Right lobe of liver (tissue), 6 donors: ENCODE measurements around the gene ATG9B. TPM values are rescaled to one million over a fixed set of nuclear protein-coding genes. Genes with fewer than 3 reads are reported as not detected.

Source experiments
- ATAC-seq, 4 donors: fragments of 200-7000 bp; cut with Tn5 transposase; one replicate each; pipeline ENCODE4 v1.9.1; 2020; ENCODE audit warnings: mild to moderate bottlenecking in 4 of 4, moderate library complexity in 4 of 4
- DNase-seq, 3 donors: peaks; one replicate each; pipeline ENCODE4 v3.0.0-alpha.2; 2020
- H3K27ac ChIP-seq, 3 donors: fragments of 200-600 bp; one replicate each; pipeline ENCODE4 v1.8.0; 2022
- H3K27me3 ChIP-seq, 2 donors: fragments of 200-600 bp; one replicate each; pipeline ENCODE4 v1.8.0; 2022
- H3K36me3 ChIP-seq, 4 donors: fragments of 200-600 bp; sonication (generic) in 1 of 4; one replicate each; pipeline versions ENCODE4 v1.5.1 to v1.8.0; 2017 to 2022; ENCODE audit warnings: control low read depth in 1 of 4
- H3K4me1 ChIP-seq, 4 donors: fragments of 200-600 bp; sonication (generic) in 1 of 4; one replicate each; pipeline versions ENCODE4 v1.5.1 to v1.8.0; 2017 to 2022; ENCODE audit warnings: control low read depth in 1 of 4
- H3K4me3 ChIP-seq, 3 donors: fragments of 200-600 bp; one replicate each; pipeline ENCODE4 v1.8.0; 2022
- H3K9me3 ChIP-seq, 4 donors: fragments of 200-600 bp; sonication (generic) in 1 of 4; one replicate each; pipeline versions ENCODE4 v1.5.1 to v1.8.0; 2017 to 2022; ENCODE audit warnings: control low read depth in 1 of 4
- CTCF ChIP-seq, 4 donors: fragments of 200-600 bp in 3 of 4; fragments of 450-650 bp in 1 of 4; IDR thresholded peaks; one replicate each; pipeline versions ENCODE4 v1.5.1 to v1.8.0; 2016 to 2022; ENCODE audit warnings: antibody characterized with exemption in 4 of 4, mild to moderate bottlenecking in 2 of 4
- POLR2A ChIP-seq: fragments of 450-650 bp; IDR thresholded peaks from one replicate; pipeline ENCODE4 v1.6.1; 2017; ENCODE audit warnings: antibody characterized with exemption, mild to moderate bottlenecking
- WGBS: methylation state at CpG from one replicate; pipeline ENCODE4 v1.1.6; 2018; ENCODE audit warnings: low coverage, low lambda C conversion rate; ENCODE audit not compliant: insufficient coverage; ENCODE audit errors: missing lambda C conversion rate; 5-methylcytosine and 5-hydroxymethylcytosine counted together
- intact Hi-C, 2 donors: fragments of 100-400 bp; cut with DNase I; formaldehyde crosslinking; loops; one replicate each; pipeline versions ENCODE4 v1.11.2 to v1.14.1; 2022
- total RNA-seq, 6 experiments: library from RNA; depleted of rRNA in 2 of 6; stranded (reverse); fragments of >200 nt in 2 of 6; fragmentation: NEBNext Ultra II Directional in 3 of 6; extraction: Animal tissue kit (Norgen Biotek cat#: 25700) in 3 of 6; gene quantifications; one replicate each; pipeline versions ENCODE4 v1.1.0 to v1.2.4, GENCODE V29; 2016 to 2023
- donor health status: DM: no; HTN: yes; CAD: no.
- donor health status: DM: no; HTN: no; CAD: no.
- donor health status: DM: no; HTN: no; CAD: no.
- donor health status: DM: no; HTN: yes; CAD: no.
- donor health status: DM: no; HTN: yes; CAD: no.

ATG9B gene
- total RNA-seq, 6 experiments from 2014 or later = 0.40 TPM; not detected in 5

GRCh38 chr7:151038951-151039849, 14.9 kb upstream of the ATG9B start:
- intact Hi-C loops = no loop called here
- Histone ChIP-seq H3K4me1 (peaks cover 0 to 5% (median 0%) of the 10 kb centered on the region in 4 donors), H3K4me3 (no peak overlapping the region), H3K9me3 (no peaks in the 10 kb centered on the region), H3K36me3 (peaks cover 0 to 7% (median 3%) of the 10 kb centered on the region in 4 donors), H3K27ac (no peak overlapping the region), H3K27me3 (no peaks in the 10 kb centered on the region)
- TF ChIP-seq CTCF (IDR thresholded peaks at IDR 0.05) (no peak), POLR2A (no peak)
- ATAC-seq (peak; percentile 67 to 89 (median 78)), DNase-seq (peak in 2 of 3 donors; percentile 69 to 87)
- WGBS = 31% methylated on average over 8 of the region's 12 CpGs

- no peaks in the 10 kb centered on the region for H3K9me3 ChIP-seq
- peaks cover 0 to 7% (median 3%) of the 10 kb centered on the region in 4 donors for H3K36me3 ChIP-seq
- intact Hi-C loops = no loop called here
- DNase-seq (no peak), ATAC-seq (no peak)
- 60% methylated on average over 1 of the region's 17 CpGs for WGBS
- H3K27me3 ChIP-seq = no peaks in the 10 kb centered on the region
- H3K4me3 ChIP-seq = no peak overlapping the region
- H3K4me1 ChIP-seq = peaks cover 0 to 5% (median 0%) of the 10 kb centered on the region in 4 donors
- no peak for TF ChIP-seq CTCF (IDR thresholded peaks at IDR 0.05)
- no peak for TF ChIP-seq POLR2A
- H3K27ac ChIP-seq = no peak overlapping the region
Observed at GRCh38 chr7:151035902-151036301, 11.6 kb upstream of the ATG9B start.

- intact Hi-C loops = no loop called here
- Histone ChIP-seq H3K4me3 (no peak overlapping the region), H3K4me1 (peaks cover 0 to 5% (median 0%) of the 10 kb centered on the region in 4 donors), H3K27ac (no peak overlapping the region), H3K36me3 (peaks cover 0 to 7% (median 3%) of the 10 kb centered on the region in 4 donors), H3K27me3 (no peaks in the 10 kb centered on the region), H3K9me3 (no peaks in the 10 kb centered on the region)
- WGBS = no CpG with 5 or more reads among the region's 21 CpGs
- ATAC-seq = no peak
- DNase-seq = no peak
- TF ChIP-seq CTCF (IDR thresholded peaks at IDR 0.05) = no peak
- TF ChIP-seq POLR2A = no peak
Observed at GRCh38 chr7:151035026-151035717, 10.9 kb upstream of the ATG9B start.

- intact Hi-C loops = loop anchor here in 1 of 2 donors (5.0 kb wide), 1 partner anchor 78 kb away; no protein-coding TSS in a partner anchor
- H3K9me3 ChIP-seq = no peaks in the 10 kb centered on the region
- H3K4me1 ChIP-seq = peaks cover 0 to 5% (median 0%) of the 10 kb centered on the region in 4 donors
- H3K27ac ChIP-seq = no peak overlapping the region
- DNase-seq (no peak), ATAC-seq (no peak)
- 100% methylated on average over 1 of the region's 21 CpGs for WGBS
- H3K27me3 ChIP-seq = no peaks in the 10 kb centered on the region
- no peak overlapping the region for H3K4me3 ChIP-seq
- H3K36me3 ChIP-seq = peaks cover 0 to 7% (median 3%) of the 10 kb centered on the region in 4 donors
- no peak for TF ChIP-seq CTCF (IDR thresholded peaks at IDR 0.05)
- no peak for TF ChIP-seq POLR2A
Observed at GRCh38 chr7:151034312-151035025, 10.2 kb upstream of the ATG9B start.
